Trophoblast cell (in vitro differentiated cells and primary cell): Measurements from ENCODE around the gene DENND5A. TPM values are rescaled to one million over a fixed set of nuclear protein-coding genes. Genes with fewer than 3 reads are reported as not detected.

ENCODE experiments used
- DNase-seq, 2 donors: peaks; one replicate each; pipeline ENCODE4 v3.0.0-alpha.2; 2016
- H2AFZ ChIP-seq: 2 replicates; pipeline ENCODE4 v1.6.1; 2013; ENCODE audit warnings: low read length, moderate library complexity, mild to moderate bottlenecking; ENCODE audit not compliant: insufficient read depth, poor library complexity
- H2AK5ac ChIP-seq: 2 replicates; pipeline ENCODE4 v1.6.1; 2013; ENCODE audit warnings: mild to moderate bottlenecking, low read length
- H2BK120ac ChIP-seq: 2 replicates; pipeline ENCODE4 v1.6.1; 2013; ENCODE audit warnings: low read length, mild to moderate bottlenecking, moderate library complexity; ENCODE audit not compliant: insufficient read depth, poor library complexity
- H2BK12ac ChIP-seq: 2 replicates; pipeline ENCODE4 v1.6.1; 2013; ENCODE audit warnings: mild to moderate bottlenecking, low read length, moderate library complexity
- H2BK5ac ChIP-seq: 2 replicates; pipeline ENCODE4 v1.6.1; 2013; ENCODE audit warnings: low read length, low read depth, moderate library complexity, mild to moderate bottlenecking; ENCODE audit not compliant: poor library complexity
- H3K14ac ChIP-seq: 2 replicates; pipeline ENCODE4 v1.6.1; 2013; ENCODE audit warnings: mild to moderate bottlenecking, low read length
- H3K18ac ChIP-seq: 2 replicates; pipeline ENCODE4 v1.6.1; 2013; ENCODE audit warnings: mild to moderate bottlenecking, low read length
- H3K23ac ChIP-seq: 2 replicates; pipeline ENCODE4 v1.6.1; 2013; ENCODE audit warnings: low read length
- H3K27ac ChIP-seq: 2 replicates; pipeline ENCODE4 v1.5.1; 2013; ENCODE audit warnings: low read depth, mild to moderate bottlenecking, inconsistent platforms, low read length, moderate library complexity
- H3K27me3 ChIP-seq: 2 replicates; pipeline ENCODE4 v1.6.1; 2013; ENCODE audit warnings: inconsistent platforms, mild to moderate bottlenecking, low read length, moderate library complexity; ENCODE audit not compliant: insufficient read depth
- H3K36me3 ChIP-seq, 2 experiments: 1 replicate in 1 of 2; 2 replicates in 1 of 2; pipeline ENCODE4 v1.6.1; 2013; ENCODE audit warnings: low read length in 2 of 2, mild to moderate bottlenecking in 2 of 2, moderate library complexity in 1 of 2; ENCODE audit not compliant: insufficient read depth in 2 of 2, control insufficient read depth in 1 of 2
- H3K4ac ChIP-seq: 2 replicates; pipeline ENCODE4 v1.6.1; 2013; ENCODE audit warnings: low read depth, mild to moderate bottlenecking, low read length, moderate library complexity
- H3K4me1 ChIP-seq, 2 experiments: 1 replicate in 1 of 2; 2 replicates in 1 of 2; pipeline ENCODE4 v1.6.1; 2013; ENCODE audit warnings: low read length in 2 of 2, mild to moderate bottlenecking in 2 of 2, moderate library complexity in 1 of 2; ENCODE audit not compliant: insufficient read depth in 2 of 2, control insufficient read depth in 1 of 2
- H3K4me2 ChIP-seq: 2 replicates; pipeline ENCODE4 v1.6.1; 2013; ENCODE audit warnings: inconsistent platforms, mild to moderate bottlenecking, low read length, moderate library complexity
- H3K4me3 ChIP-seq: 2 replicates; pipeline ENCODE4 v1.5.1; 2013; ENCODE audit warnings: mild to moderate bottlenecking, low read depth, low read length, inconsistent platforms
- H3K79me1 ChIP-seq: one replicate; pipeline ENCODE4 v1.6.1; 2013; ENCODE audit warnings: low read length
- H3K79me2 ChIP-seq: 2 replicates; pipeline ENCODE4 v1.6.1; 2013; ENCODE audit warnings: low read length, mild to moderate bottlenecking; ENCODE audit not compliant: control insufficient read depth, insufficient read depth, poor library complexity
- H3K9ac ChIP-seq: 2 replicates; pipeline ENCODE4 v1.6.1; 2013; ENCODE audit warnings: mild to moderate bottlenecking, low read length
- H3K9me3 ChIP-seq: 2 replicates; pipeline ENCODE4 v1.6.1; 2013; ENCODE audit warnings: low read depth, mild to moderate bottlenecking, control low read depth, inconsistent platforms, low read length; ENCODE audit not compliant: insufficient read depth
- H4K12ac ChIP-seq: 2 replicates; pipeline ENCODE4 v1.6.1; 2013; ENCODE audit warnings: low read depth, mild to moderate bottlenecking, low read length, moderate library complexity
- H4K8ac ChIP-seq: 2 replicates; pipeline ENCODE4 v1.6.1; 2013; ENCODE audit warnings: low read depth, mild to moderate bottlenecking, low read length, moderate library complexity
- H4K91ac ChIP-seq: one replicate; pipeline ENCODE4 v1.6.1; 2013; ENCODE audit warnings: low read depth, mild to moderate bottlenecking, low read length, moderate library complexity
- WGBS: extraction: QIAGEN DNeasy Blood & Tissue Kit; methylation state at CpG from one replicate; pipeline ENCODE4 v1.1.7; 2013; ENCODE audit warnings: missing lambda C conversion rate; ENCODE audit not compliant: insufficient read length, insufficient coverage; ENCODE audit errors: extremely low coverage; 5-methylcytosine and 5-hydroxymethylcytosine counted together
- polyA plus RNA-seq: library from polyadenylated mRNA; stranded (reverse); fragments of 200-250 nt; gene quantifications from 2 replicates; pipeline ENCODE4 v1.2.3, GENCODE V29; 2013

Gene DENND5A
- polyA plus RNA-seq = 57.3 and 58.2 TPM in 2 replicates

- H3K79me2 ChIP-seq = peaks cover 11% of the 10 kb centered on the region
- peak within 1 kb of the TSS; percentile 76 for H3K4me2 ChIP-seq
- no peaks in the 10 kb centered on the region for H3K27me3 ChIP-seq
- peak within 1 kb of the TSS; percentile 74 for H2BK5ac ChIP-seq
- DNase-seq = peak; percentile 74 to 81
- no peaks in the 10 kb centered on the region for H3K9me3 ChIP-seq
- peak within 1 kb of the TSS; percentile 85 for H3K9ac ChIP-seq
- no CpG with 5 or more reads among the region's 63 CpGs for WGBS
- H3K4me3 ChIP-seq = peak within 1 kb of the TSS; percentile 75
- peaks cover 10% of the 10 kb centered on the region for H3K79me1 ChIP-seq
- peaks cover 3 to 4% of the 10 kb centered on the region in 2 experiments for H3K4me1 ChIP-seq
- H2BK120ac ChIP-seq = peak within 1 kb of the TSS; percentile 75
- peak within 1 kb of the TSS; percentile 68 for H3K27ac ChIP-seq
- peak within 1 kb of the TSS; percentile 93 for H4K8ac ChIP-seq
- H4K91ac ChIP-seq = peak within 1 kb of the TSS; percentile 79
- H3K23ac ChIP-seq = no peak within 1 kb of the TSS
- H3K18ac ChIP-seq = peak within 1 kb of the TSS; percentile 93
- H3K14ac ChIP-seq = peak within 1 kb of the TSS; percentile 93
- peak within 1 kb of the TSS; percentile 50 for H2AK5ac ChIP-seq
- peak within 1 kb of the TSS; percentile 78 for H4K12ac ChIP-seq
- peak within 1 kb of the TSS; percentile 19 for H2BK12ac ChIP-seq
- H2AFZ ChIP-seq = peak within 1 kb of the TSS; percentile 90
- H3K36me3 ChIP-seq = no peaks in the 10 kb centered on the region
- H3K4ac ChIP-seq = peak within 1 kb of the TSS; percentile 88
These were observed at the start of gene DENND5A for GRCh38 chr11:9265211-9266131. TSS of gene DENND5A (minus strand) at chr11:9265350. CDS start at chr11:9265069, 281 bp downstream.

- Histone ChIP-seq H2BK120ac (peak within 1 kb of the TSS; percentile 95), H2AK5ac (peak within 1 kb of the TSS; percentile 94), H2BK5ac (peak within 1 kb of the TSS; percentile 98), H3K4ac (peak within 1 kb of the TSS; percentile 100), H3K4me1 (peaks cover 12 to 13% of the 10 kb centered on the region in 2 experiments), H2AFZ (peak within 1 kb of the TSS; percentile 97), H2BK12ac (peak within 1 kb of the TSS; percentile 76), H4K91ac (peak within 1 kb of the TSS; percentile 99), H3K79me1 (peaks cover 13% of the 10 kb centered on the region), H4K8ac (peak within 1 kb of the TSS; percentile 97), H3K9ac (peak within 1 kb of the TSS; percentile 92), H3K27me3 (no peaks in the 10 kb centered on the region), H3K36me3 (peaks cover 0 to 5% of the 10 kb centered on the region in 2 experiments), H3K23ac (no peak within 1 kb of the TSS), H3K27ac (peak within 1 kb of the TSS; percentile 92), H3K4me3 (peak within 1 kb of the TSS; percentile 98), H3K4me2 (peak within 1 kb of the TSS; percentile 93), H3K18ac (peak within 1 kb of the TSS; percentile 97), H3K14ac (peak within 1 kb of the TSS; percentile 94), H4K12ac (peak within 1 kb of the TSS; percentile 96), H3K79me2 (peaks cover 20% of the 10 kb centered on the region), H3K9me3 (no peaks in the 10 kb centered on the region)
- WGBS = no CpG with 5 or more reads among the region's 71 CpGs
- peak; percentile 98 to 99 for DNase-seq
These were observed 49.3 kb upstream of the DENND5A start, which contains the start of gene TMEM41B for GRCh38 chr11:9314291-9315077. TSS of gene TMEM41B (minus strand) at chr11:9314593. CDS start at chr11:9314441, 152 bp downstream.

GRCh38 chr11:9313648-9314290 lies 48.6 kb upstream of the DENND5A start:
- peak overlapping the region; percentile 98 for H3K4me3 ChIP-seq
- peaks cover 13% of the 10 kb centered on the region for H3K79me1 ChIP-seq
- peak overlapping the region; percentile 27 for H2BK12ac ChIP-seq
- peak overlapping the region; percentile 98 for H2BK5ac ChIP-seq
- no peaks in the 10 kb centered on the region for H3K9me3 ChIP-seq
- H3K36me3 ChIP-seq = peaks cover 3 to 5% of the 10 kb centered on the region in 2 experiments
- H3K27ac ChIP-seq = peak overlapping the region; percentile 92
- H3K18ac ChIP-seq = peak overlapping the region; percentile 97
- H3K4ac ChIP-seq = peak overlapping the region; percentile 100
- H4K8ac ChIP-seq = peak overlapping the region; percentile 97
- no CpG with 5 or more reads among the region's 27 CpGs for WGBS
- H3K4me1 ChIP-seq = peaks cover 12 to 13% of the 10 kb centered on the region in 2 experiments
- H4K91ac ChIP-seq = peak overlapping the region; percentile 99
- DNase-seq = peak in 1 of 2 donors; percentile 29
- peak overlapping the region; percentile 95 for H2BK120ac ChIP-seq
- H3K27me3 ChIP-seq = no peaks in the 10 kb centered on the region
- peak overlapping the region; percentile 96 for H4K12ac ChIP-seq
- peak overlapping the region; percentile 97 for H2AFZ ChIP-seq
- peak overlapping the region; percentile 92 for H3K9ac ChIP-seq
- peak overlapping the region; percentile 94 for H3K14ac ChIP-seq
- H3K23ac ChIP-seq = no peak overlapping the region
- peaks cover 20% of the 10 kb centered on the region for H3K79me2 ChIP-seq
- peak overlapping the region; percentile 94 for H2AK5ac ChIP-seq
- H3K4me2 ChIP-seq = peak overlapping the region; percentile 93
